ENCODE data around the gene SH3D21. TPM values are rescaled to one million over a fixed set of nuclear protein-coding genes. Genes with fewer than 3 reads are reported as not detected.
A peak's percentile ranks its signal among the peaks of the same experiment; 100 is the strongest.

The SH3D21 gene
- polyA plus RNA-seq, 1 experiment = 3.2 TPM

DNA sequence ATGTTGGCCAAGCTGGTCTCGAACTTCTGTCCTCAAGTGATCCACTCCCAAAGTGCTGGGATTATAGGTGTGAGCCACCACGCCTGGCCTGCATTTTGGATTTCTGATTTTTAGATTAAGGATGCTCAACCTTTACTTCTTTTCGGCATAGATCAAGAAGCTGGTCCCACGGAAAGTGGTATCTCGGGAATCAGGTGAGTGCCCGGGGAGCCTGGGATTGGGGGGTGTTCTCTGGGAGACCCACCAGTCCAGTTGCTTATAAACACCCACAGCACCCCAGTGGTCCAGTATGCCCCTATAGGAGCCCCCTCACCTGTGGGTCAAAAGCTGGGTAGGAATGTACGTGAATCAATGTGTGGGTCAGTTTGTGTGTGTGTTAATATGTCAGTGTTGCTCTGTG lies 3.2 kb downstream of the SH3D21 start:
- no peak for DNase-seq (ENCODE audit: low read depth)
- ChIA-PET POLR2A (no interaction called here), CTCF (interaction anchor here (0.8 to 1.4 kb wide), 3 partner anchors 9 to 199 kb away, joined by 3 to 6 read pairs (median 4); partner anchors contain the start of gene LSM10)
- Histone ChIP-seq H3K36me3 (ENCODE audit: control insufficient read depth, insufficient read depth, low read length) (peaks cover 5% of the 10 kb centered on the region), H3K27me3 (ENCODE audit: control insufficient read depth, insufficient read depth, low read length) (no peaks in the 10 kb centered on the region), H3K4me3 (ENCODE audit: low read depth, low read length) (no peak overlapping the region)
- TF ChIP-seq CTCF (IDR thresholded peaks at IDR 0.05; ENCODE audit: insufficient read depth, low read depth, low read length) = no peak

DNA sequence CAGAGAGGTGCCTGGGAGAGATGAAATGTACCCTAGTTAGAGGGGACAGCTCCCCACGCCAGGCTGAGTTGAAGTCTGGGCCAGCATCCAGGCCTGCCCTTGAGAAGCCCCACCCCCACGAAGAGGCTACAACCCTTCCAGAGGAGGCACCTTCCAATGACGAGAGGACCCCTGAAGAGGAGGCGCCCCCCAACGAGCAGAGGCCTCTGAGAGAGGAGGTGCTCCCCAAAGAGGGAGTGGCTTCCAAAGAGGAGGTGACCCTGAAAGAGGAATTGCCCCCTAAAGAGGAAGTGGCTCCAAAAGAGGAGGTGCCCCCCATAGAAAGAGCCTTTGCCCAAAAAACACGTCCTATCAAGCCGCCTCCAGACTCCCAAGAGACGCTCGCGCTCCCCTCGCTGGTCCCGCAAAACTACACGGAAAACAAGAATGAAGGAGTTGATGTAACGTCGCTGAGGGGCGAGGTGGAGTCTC lies 14.2 kb downstream of the SH3D21 start:
- ChIA-PET POLR2A (no interaction called here), CTCF (interaction anchor here (0.9 to 5.5 kb wide), 6 partner anchors 13 to 170 kb away, joined by 3 to 25 read pairs (median 5); partner anchors contain the start of genes LSM10 and TRAPPC3)
- Histone ChIP-seq H3K36me3 (ENCODE audit: control insufficient read depth, insufficient read depth, low read length) (peaks cover 17% of the 10 kb centered on the region), H3K4me3 (ENCODE audit: low read depth, low read length) (peak overlapping the region; percentile 81), H3K27me3 (ENCODE audit: control insufficient read depth, insufficient read depth, low read length) (no peaks in the 10 kb centered on the region)
- TF ChIP-seq CTCF (IDR thresholded peaks at IDR 0.05; ENCODE audit: insufficient read depth, low read depth, low read length) = no peak
- no peak for DNase-seq (ENCODE audit: low read depth)

DNA sequence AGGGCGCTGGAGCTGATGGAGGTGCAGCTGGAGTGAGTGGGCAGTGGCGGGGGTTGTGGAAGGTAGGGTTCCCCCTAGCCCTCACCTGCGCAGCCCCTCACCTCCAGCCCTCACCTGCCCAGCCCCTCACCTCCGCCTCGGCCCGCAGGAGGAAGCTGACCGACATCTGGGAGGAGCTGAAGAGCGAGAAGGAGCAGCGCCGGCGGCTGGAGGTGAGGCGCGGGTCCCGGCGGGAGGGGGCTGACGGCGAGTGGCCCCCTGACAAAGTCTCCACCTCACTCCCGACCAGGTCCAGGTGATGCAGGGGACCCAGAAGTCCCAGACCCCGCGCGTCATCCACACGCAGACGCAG lies 14.6 kb downstream of the SH3D21 start:
- H3K4me3 ChIP-seq (ENCODE audit: low read depth, low read length) = peak overlapping the region; percentile 81
- TF ChIP-seq CTCF (IDR thresholded peaks at IDR 0.05; ENCODE audit: insufficient read depth, low read depth, low read length) = no peak
- no peak for DNase-seq (ENCODE audit: low read depth)
- ChIA-PET POLR2A (no interaction called here), CTCF (interaction anchor here (1.4 to 5.5 kb wide), 4 partner anchors 14 to 171 kb away, joined by 3 to 25 read pairs (median 10); partner anchors contain the start of genes LSM10 and TRAPPC3)
- peaks cover 15% of the 10 kb centered on the region for H3K36me3 ChIP-seq (ENCODE audit: control insufficient read depth, insufficient read depth, low read length)
- H3K27me3 ChIP-seq (ENCODE audit: control insufficient read depth, insufficient read depth, low read length) = no peaks in the 10 kb centered on the region

GRCh38 chr1:36321119-36321951 lies 15.2 kb downstream of the SH3D21 start:
- H3K4me3 ChIP-seq (ENCODE audit: low read depth, low read length) = peak overlapping the region; percentile 81
- no peak for TF ChIP-seq CTCF (IDR thresholded peaks at IDR 0.05; ENCODE audit: insufficient read depth, low read depth, low read length)
- peak; percentile 86 for DNase-seq (ENCODE audit: low read depth)
- H3K36me3 ChIP-seq (ENCODE audit: control insufficient read depth, insufficient read depth, low read length) = peaks cover 15% of the 10 kb centered on the region
- no peaks in the 10 kb centered on the region for H3K27me3 ChIP-seq (ENCODE audit: control insufficient read depth, insufficient read depth, low read length)
- CTCF ChIA-PET = interaction anchor here (0.8 to 5.5 kb wide), 6 partner anchors 14 to 171 kb away, joined by 3 to 25 read pairs (median 5); partner anchors contain the start of genes LSM10 and TRAPPC3
- POLR2A ChIA-PET = interaction anchor here (0.5 kb wide), 1 partner anchor 51 kb away, joined by 3 read pairs; no protein-coding TSS in a partner anchor
